NCI-H1092 treated with DMSO at 0.1 percent for 48 hours (cell line): ENCODE data around the gene ZNF619.
A peak's percentile ranks its signal among the peaks of the same experiment; 100 is the strongest.

Experiments
- DNase-seq: peaks from one replicate; lab custom pipeline; 2025; lab: John Stamatoyannopoulos, UW

The ZNF619 gene

GRCh38 chr3:40465456-40465855, 11.5 kb upstream of the ZNF619 start:
- DNase-seq, result no peak

GRCh38 chr3:40468018-40468417, 8.9 kb upstream of the ZNF619 start:
- no peak for DNase-seq

- DNase-seq, result no peak
Measured at GRCh38 chr3:40470701-40471100, 6.2 kb upstream of the ZNF619 start.

GRCh38 chr3:40477666-40478065, 744 bp downstream of the ZNF619 start:
- DNase-seq, result no peak

GRCh38 chr3:40487172-40487571, 10.2 kb downstream of the ZNF619 start:
- DNase-seq, result no peak

- no peak for DNase-seq
Measured at GRCh38 chr3:40490916-40491315, 14.0 kb downstream of the ZNF619 start.

GRCh38 chr3:40494698-40495097, 17.8 kb downstream of the ZNF619 start:
- no peak for DNase-seq

- no peak for DNase-seq
Measured at GRCh38 chr3:40497288-40497687, 20.4 kb downstream of the ZNF619 start.

- no peak for DNase-seq
Measured at GRCh38 chr3:40499952-40500351, 23.0 kb downstream of the ZNF619 start.

- no peak for DNase-seq
Measured at GRCh38 chr3:40502034-40502433, 25.1 kb downstream of the ZNF619 start.

GRCh38 chr3:40504636-40505430, 27.9 kb downstream of the ZNF619 start:
- DNase-seq, result no peak

GRCh38 chr3:40505599-40506462, 28.9 kb downstream of the ZNF619 start, which contains the start of gene ZNF620:
Gene ZNF620, plus strand, starts transcription at chr3:40506039. Its CDS starts 314 bp downstream, at chr3:40506353.
- peak; percentile 89 for DNase-seq

- DNase-seq, result no peak
Measured at GRCh38 chr3:40511031-40511718, 34.3 kb downstream of the ZNF619 start.

- no peak for DNase-seq
Measured at GRCh38 chr3:40516201-40516600, 39.3 kb downstream of the ZNF619 start.

GRCh38 chr3:40518067-40518466, 41.1 kb downstream of the ZNF619 start:
- no peak for DNase-seq

GRCh38 chr3:40518848-40519247, 41.9 kb downstream of the ZNF619 start:
- no peak for DNase-seq

GRCh38 chr3:40521254-40521653, 44.3 kb downstream of the ZNF619 start:
- DNase-seq, result no peak

- no peak for DNase-seq
Measured at GRCh38 chr3:40523781-40524180, 46.9 kb downstream of the ZNF619 start.

- DNase-seq, result no peak
Measured at GRCh38 chr3:40524222-40524567, 47.3 kb downstream of the ZNF619 start.

GRCh38 chr3:40524568-40525285, 47.8 kb downstream of the ZNF619 start, which contains the start of gene ZNF621:
Gene ZNF621, plus strand, starts transcription at chr3:40524960. Its CDS starts 881 bp downstream, at chr3:40525841.
- peak; percentile 65 for DNase-seq

- DNase-seq, result no peak
Measured at GRCh38 chr3:40528426-40528825, 51.5 kb downstream of the ZNF619 start.

- DNase-seq, result no peak
Measured at GRCh38 chr3:40532252-40532651, 55.3 kb downstream of the ZNF619 start.
